LNCaP clone FGC (cell line): Measurements from ENCODE around the gene HOXC4.
"Not testable (repeated sequence)": the region's sequence is repeated elsewhere in the genome, so short reads cannot be mapped to it uniquely, and the experiment has no call there.

Experiments
- DNase-seq: peaks from one replicate; pipeline ENCODE4 v3.0.0-alpha.2; 2011; ENCODE audit warnings: low read depth
- H3K4me3 ChIP-seq: 2 replicates; pipeline ENCODE4 v1.5.1; 2011; ENCODE audit warnings: mild to moderate bottlenecking, low read depth, low read length, control low read depth
- CTCF ChIP-seq: IDR thresholded peaks from 2 replicates; pipeline ENCODE4 v1.5.1; 2012; ENCODE audit warnings: mild to moderate bottlenecking; ENCODE audit not compliant: control insufficient read depth, insufficient read depth; ENCODE audit errors: extremely low read depth

Gene HOXC4

GRCh38 chr12:54066408-54066807 is 12.8 kb downstream of the HOXC4 start:
- no peak for DNase-seq
- no peak overlapping the region for H3K4me3 ChIP-seq
- no peak for TF ChIP-seq CTCF

GRCh38 chr12:54068418-54069070 is 14.9 kb downstream of the HOXC4 start:
- no peak overlapping the region for H3K4me3 ChIP-seq
- TF ChIP-seq CTCF, result no peak
- no peak for DNase-seq

GRCh38 chr12:54071942-54072341 is 18.3 kb downstream of the HOXC4 start:
- TF ChIP-seq CTCF, result no peak
- no peak overlapping the region for H3K4me3 ChIP-seq
- no peak for DNase-seq

GRCh38 chr12:54074308-54074707 is 20.7 kb downstream of the HOXC4 start:
- no peak for TF ChIP-seq CTCF
- H3K4me3 ChIP-seq, result no peak overlapping the region
- DNase-seq, result no peak

- no peak for DNase-seq
- no peak for TF ChIP-seq CTCF
- no peak overlapping the region for H3K4me3 ChIP-seq
Measured at GRCh38 chr12:54075409-54075808, 21.8 kb downstream of the HOXC4 start.

GRCh38 chr12:54075974-54076373 is 22.3 kb downstream of the HOXC4 start:
- no peak overlapping the region for H3K4me3 ChIP-seq
- no peak for TF ChIP-seq CTCF
- DNase-seq, result no peak

- not testable (repeated sequence) for DNase-seq
Measured at GRCh38 chr12:54077843-54078242, 24.2 kb downstream of the HOXC4 start.

GRCh38 chr12:54079115-54079514 is 25.5 kb downstream of the HOXC4 start:
- H3K4me3 ChIP-seq, DNase-seq: not testable (repeated sequence)

More at GRCh38 chr12:54077843-54078242, 24.2 kb downstream of the HOXC4 start:
- not testable (repeated sequence) for H3K4me3 ChIP-seq

- DNase-seq, H3K4me3 ChIP-seq: not testable (repeated sequence)
Measured at GRCh38 chr12:54080008-54080924, 26.6 kb downstream of the HOXC4 start.

GRCh38 chr12:54081053-54081514 is 27.4 kb downstream of the HOXC4 start:
- not testable (repeated sequence) for H3K4me3 ChIP-seq, DNase-seq
